C4-2B (cell line): ENCODE results near the gene ZFP36L2.

Experiments
- CTCF ChIP-seq: fragments of 450-650 bp; conservative IDR thresholded peaks from 2 replicates; pipeline ENCODE4 v1.5.1; 2017; ENCODE audit warnings: mild to moderate bottlenecking
- ZFX ChIP-seq: fragments of 450-650 bp; IDR thresholded peaks from 2 replicates; pipeline ENCODE4 v1.6.1; 2017

- TF ChIP-seq CTCF = no peak
- TF ChIP-seq ZFX = no peak
Measured at GRCh38 chr2:43220760-43221123, 5.7 kb downstream of the ZFP36L2 start.
